Femur (tissue), 1 donor: ENCODE results near the gene SERPINA9.
A peak's percentile ranks its signal among the peaks of the same experiment; 100 is the strongest.
"Not testable (repeated sequence)": the region's sequence is repeated elsewhere in the genome, so short reads cannot be mapped to it uniquely, and the experiment has no call there.

Experiments used
- DNase-seq: peaks from one replicate; pipeline ENCODE4 v3.0.0-alpha.2; 2017

Gene SERPINA9

DNA sequence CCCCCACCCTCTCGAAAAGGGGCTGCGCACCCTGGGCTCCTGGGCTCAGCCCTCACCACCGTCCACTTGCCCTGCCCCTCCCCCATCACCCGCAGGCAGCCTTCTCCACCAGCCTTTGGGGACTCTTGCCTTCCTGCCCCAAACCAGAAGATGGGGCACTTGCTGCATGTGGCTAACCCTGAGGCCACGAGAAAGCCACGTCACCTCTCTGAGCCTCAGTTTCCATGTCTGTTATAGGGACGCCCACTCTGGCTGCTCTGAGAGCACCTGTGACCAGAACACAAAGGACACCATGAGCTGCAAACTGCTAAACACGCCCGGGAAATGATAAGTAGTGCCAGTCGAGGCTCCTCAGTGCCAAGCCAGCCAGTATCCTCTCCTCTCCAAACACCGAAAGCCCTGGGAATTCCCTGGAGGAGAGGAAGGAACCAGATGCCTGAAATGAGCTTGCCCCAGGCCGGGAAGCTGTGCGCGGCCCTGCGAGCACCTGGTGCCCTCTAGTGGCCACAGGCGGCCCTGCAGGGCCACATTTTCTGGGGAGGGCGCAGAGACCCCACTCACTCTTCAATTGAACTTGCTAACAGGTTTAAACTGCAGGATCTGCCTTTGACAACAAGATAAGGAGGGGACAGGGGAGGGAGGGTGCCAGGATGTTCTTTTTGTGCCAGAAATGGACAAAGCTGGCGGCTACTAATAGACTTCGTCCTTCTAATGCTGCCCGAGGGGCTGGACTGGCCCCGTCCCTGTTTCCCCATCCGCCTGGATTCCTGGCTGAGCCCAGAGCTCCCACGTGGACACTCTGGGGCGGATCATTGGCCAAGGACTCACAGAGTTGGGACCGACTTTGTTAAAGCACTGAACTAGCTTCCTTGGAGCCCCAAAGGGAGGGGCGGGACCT, 10.2 kb upstream of the SERPINA9 start:
- DNase-seq = peak; percentile 64

- DNase-seq = no peak
These were observed 8.5 kb upstream of the SERPINA9 start for GRCh38 chr14:94484481-94484880.

DNA sequence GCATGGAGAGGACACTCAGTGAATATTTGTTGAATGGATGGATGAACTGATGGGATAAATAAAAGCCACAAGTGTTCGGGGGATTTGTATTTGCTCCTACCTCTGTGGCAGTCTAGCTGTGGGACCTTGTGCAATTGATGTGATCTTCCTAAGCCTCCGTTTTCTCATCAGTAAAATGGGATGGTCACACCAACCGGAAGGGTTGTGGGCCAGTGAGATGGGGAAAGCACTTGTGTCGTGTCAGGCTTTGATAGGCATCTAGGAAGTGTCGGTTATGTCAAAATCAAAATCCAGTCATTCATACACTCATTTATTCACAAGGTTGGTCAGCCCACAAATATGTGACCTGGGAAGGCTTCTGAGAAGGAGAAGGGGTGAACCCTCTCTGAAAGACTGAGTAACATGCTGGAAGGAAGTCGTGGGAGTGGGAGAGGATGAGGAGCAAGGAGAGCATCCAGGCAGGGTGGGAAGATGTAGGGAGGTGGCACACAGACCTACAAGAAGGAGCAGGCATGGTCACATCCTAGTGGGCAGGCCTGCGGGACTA, 7.8 kb upstream of the SERPINA9 start:
- no peak for DNase-seq

DNA sequence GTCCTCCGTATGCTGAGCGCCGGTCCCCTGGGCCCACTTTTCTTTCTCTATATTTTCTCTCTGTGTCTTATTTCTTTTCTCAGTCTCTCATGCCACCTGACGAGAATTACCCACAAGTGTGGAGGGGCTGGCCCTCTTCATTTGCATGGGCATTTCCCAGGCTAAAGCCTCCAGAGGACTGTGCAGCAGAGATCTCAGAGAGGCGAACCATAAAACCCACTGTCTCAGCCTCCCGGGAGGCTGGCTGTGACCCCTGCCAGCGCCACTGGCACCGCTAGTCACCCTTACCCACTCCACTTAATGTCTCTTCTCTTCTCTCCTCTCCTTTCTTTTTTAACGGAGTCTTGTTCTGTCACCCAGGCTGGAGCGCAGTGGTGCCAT, 7.1 kb upstream of the SERPINA9 start:
- DNase-seq = no peak

DNA sequence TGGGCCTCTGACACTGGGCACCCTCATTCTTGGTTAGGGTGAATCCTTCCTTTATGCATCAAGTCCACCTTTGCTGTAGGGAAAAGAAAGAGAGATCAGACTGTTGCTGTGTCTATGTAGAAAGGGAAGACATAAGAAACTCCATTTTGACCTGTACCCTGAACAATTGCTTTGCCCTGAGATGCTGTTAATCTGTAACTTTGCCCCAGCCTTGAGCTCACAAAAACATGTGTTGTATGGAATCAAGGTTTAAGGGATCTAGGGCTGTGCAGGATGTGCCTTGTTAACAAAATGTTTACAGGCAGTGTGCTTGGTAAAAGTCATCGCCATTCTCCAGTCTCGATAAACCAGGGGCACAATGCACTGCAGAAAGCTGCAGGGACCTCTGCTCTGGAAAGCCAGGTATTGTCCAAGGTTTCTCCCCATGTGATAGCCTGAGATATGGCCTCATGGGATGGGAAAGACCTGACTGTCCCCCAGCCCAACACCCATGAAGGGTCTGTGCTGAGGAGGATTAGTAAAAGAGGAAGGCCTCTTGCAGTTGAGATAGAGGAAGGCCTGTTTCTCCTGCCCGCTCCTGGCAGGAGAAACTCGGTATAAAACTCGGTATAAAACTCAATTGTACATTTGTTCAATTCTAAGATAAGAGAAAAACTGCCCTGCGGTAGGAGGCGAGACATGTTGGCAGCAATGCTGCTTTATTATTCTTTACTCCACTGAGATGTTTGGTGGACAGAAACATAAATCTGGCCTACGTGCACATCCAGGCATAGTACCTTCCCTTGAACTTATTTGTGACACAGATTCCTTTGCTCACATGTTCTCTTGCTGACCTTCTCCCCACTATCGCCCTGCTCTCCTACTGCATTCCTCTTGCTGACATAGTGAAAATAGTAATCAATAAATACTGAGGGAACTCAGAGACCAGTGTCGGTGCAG, 6.4 kb upstream of the SERPINA9 start:
- DNase-seq = not testable (repeated sequence)

GRCh38 chr14:94481468-94482131, 5.6 kb upstream of the SERPINA9 start:
- peak; percentile 33 for DNase-seq

GRCh38 chr14:94480809-94481208, 4.8 kb upstream of the SERPINA9 start:
- DNase-seq = no peak

- DNase-seq = no peak
These were observed 2.4 kb upstream of the SERPINA9 start for GRCh38 chr14:94478420-94478819.

GRCh38 chr14:94474581-94475031, 1.4 kb downstream of the SERPINA9 start:
- no peak for DNase-seq

DNA sequence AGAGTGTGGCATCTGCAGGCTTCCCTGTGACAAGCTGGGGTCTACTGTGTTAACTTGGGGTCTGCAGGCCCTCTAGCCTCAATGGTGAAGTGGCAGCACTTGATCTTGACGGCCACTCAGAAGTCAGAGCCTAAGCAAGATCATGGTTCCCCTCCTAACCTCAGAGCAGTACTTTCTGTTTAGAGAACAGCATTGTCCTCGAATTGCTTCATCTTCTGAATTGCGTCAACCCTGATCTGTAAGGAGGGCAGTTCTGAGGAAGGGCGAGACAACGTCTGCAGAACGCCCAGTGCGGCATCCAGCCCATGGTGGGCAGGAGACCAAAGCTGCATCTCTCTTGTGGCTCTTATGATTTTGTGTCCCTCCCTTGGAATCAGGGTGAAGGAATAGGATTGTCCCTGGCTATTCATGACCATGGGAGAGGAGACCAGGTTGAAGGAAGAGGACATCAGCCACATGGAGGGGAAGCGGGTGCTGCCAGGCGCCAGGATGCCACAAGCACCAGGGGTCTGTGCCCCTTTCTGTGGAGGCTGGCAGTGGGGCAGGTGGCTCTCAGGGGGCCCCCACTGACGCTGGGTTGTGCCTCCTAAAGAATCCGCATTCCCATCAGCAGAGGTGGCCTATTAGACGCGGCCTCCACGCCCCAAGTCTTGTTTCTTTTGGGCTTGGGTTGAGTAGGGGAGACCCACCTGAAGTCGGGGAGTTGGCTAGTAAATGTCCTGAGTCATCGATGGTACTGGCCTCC, 2.2 kb downstream of the SERPINA9 start:
- no peak for DNase-seq

DNA sequence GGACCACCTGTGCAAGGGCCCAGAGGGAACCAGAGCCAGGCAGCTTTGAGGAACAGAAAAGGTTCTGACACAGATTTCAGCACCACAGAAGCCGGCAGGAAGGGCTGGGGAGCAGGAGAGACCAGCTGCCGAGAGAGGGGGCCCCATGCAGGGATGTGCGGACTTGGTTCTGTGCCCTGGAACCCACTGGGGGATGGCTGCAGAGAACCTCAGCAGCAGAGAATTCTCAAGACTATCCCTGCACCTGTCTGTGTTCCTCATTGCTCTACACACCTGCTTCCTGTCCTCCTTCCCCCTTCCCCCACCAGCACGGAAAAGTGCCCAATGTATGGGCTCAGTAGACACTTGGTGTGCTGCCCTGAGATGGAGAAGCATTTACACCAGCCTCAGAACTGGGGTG, 3.2 kb downstream of the SERPINA9 start:
- DNase-seq = no peak

DNA sequence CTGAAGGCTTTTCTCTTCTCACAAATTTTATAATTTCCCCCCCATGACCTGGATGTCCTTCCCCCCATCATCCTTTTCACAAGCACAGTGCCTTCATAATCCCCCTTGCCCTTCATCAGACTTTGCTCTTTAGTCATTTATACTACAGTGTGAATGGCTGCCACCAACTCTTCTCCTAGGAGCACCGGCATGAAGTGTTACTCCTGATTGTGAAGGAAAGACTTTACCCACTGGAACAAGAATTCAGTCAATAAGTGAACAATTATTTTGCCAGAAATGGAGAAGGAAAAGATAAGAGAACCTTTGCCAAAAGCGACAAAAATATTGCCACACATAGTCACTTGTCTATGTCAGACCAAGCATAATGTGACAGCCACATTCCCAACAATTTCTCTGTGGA, 5.0 kb downstream of the SERPINA9 start:
- no peak for DNase-seq

GRCh38 chr14:94470311-94470710, 5.7 kb downstream of the SERPINA9 start:
- no peak for DNase-seq

DNA sequence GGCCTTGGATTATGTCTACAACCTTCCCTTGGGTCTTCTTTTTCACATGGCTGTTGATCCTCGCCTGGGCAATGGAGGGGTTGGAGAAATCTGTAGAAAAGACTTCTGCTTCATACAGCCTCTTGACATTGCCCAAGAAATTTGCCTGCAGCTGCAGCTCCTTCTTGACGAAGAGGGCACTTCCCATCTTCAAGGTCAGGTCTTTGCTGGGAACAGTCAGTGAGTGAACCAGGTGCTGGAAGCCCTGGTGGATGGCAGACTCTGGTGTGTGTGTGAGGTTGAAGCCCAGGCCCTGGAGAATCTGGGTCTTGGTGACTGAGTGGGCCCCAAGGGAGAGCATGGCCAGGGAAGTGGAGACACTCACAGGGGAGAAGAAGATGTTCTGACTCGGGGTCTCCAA, 6.7 kb downstream of the SERPINA9 start:
- DNase-seq = no peak

GRCh38 chr14:94467728-94468520, 8.1 kb downstream of the SERPINA9 start:
- no peak for DNase-seq

DNA sequence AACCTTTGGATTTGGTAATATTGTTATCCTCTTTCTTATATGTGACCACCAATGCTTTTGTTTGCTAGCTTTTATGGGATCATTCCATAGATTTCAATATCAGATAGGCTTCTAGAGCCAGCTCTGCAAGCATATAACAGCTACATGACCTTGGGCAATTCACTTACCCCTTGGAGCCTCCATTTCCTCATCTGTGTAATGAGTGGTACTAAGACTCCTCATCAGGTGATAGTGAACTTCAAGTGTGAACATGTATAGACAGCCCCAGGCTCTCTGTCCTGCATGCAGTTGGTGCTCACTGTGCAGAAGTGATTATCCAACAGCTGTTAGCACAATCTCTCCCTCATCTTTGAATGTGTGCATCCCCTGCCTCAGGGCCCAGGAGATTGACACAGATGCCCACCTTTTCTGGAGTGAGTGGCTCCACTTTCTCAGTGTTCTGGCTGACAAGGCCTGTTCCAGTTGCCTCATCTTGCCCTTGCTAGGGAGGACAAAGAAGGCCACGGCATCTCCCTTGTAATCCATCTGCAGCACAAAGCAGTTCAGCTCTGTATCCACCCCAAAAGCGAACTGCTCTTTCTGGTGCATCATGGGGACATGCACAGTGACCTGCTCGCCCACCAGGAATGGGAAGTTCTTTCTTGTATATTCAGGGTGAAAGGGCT, 9.2 kb downstream of the SERPINA9 start:
- no peak for DNase-seq

GRCh38 chr14:94465042-94465441, 11.0 kb downstream of the SERPINA9 start:
- DNase-seq = no peak

GRCh38 chr14:94464290-94464689, 11.7 kb downstream of the SERPINA9 start:
- no peak for DNase-seq

DNA sequence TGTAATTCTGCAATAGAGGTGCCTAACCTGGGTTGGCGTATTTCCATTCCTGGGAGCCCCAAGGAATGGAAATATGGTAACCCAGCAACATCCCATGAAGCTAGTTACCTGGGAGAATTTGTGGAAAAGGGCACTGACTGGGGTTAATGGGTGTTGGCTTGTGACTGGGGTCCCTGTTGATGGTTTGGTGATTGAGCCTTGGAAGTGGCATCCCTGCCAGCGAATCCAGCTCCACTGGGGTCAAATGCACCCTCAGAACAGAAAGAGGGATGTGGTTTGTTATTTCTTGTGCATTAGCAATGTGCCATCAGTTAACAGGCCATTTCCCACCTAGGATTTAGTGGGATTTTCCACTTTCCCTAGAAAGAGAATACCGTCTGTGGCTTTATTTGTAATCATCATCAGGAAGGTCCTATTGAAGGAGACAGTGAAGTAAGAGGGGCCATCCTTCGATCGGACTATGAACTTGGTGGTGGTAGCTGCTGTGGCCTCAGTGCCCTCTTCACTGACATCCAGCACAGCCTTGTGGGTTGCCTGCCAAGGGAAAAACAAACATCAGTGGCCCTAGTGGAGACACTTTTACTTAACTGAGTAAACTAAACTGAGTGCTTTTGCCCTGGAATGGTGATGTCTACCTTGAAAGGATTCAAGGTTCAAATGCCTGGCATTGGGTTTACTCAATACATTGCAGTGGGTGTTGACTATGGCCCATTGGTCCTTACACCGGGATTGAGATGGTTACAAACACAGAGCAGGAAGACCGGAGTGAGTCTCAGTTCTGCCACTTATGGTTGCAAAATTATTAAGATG, 13.0 kb downstream of the SERPINA9 start:
- DNase-seq = no peak

GRCh38 chr14:94462219-94462551, 13.8 kb downstream of the SERPINA9 start:
- no peak for DNase-seq
